ENCODE measurements around the gene THRA. TPM values are rescaled to one million over a fixed set of nuclear protein-coding genes. Genes with fewer than 3 reads are reported as not detected.

Gene THRA
- total and polyA plus RNA-seq, 9 of the 15 experiments (the other 6 are each of a cell fraction or from before 2014, with no cell fraction given): 0.34 to 23.4 (median 12.7) TPM

DNA sequence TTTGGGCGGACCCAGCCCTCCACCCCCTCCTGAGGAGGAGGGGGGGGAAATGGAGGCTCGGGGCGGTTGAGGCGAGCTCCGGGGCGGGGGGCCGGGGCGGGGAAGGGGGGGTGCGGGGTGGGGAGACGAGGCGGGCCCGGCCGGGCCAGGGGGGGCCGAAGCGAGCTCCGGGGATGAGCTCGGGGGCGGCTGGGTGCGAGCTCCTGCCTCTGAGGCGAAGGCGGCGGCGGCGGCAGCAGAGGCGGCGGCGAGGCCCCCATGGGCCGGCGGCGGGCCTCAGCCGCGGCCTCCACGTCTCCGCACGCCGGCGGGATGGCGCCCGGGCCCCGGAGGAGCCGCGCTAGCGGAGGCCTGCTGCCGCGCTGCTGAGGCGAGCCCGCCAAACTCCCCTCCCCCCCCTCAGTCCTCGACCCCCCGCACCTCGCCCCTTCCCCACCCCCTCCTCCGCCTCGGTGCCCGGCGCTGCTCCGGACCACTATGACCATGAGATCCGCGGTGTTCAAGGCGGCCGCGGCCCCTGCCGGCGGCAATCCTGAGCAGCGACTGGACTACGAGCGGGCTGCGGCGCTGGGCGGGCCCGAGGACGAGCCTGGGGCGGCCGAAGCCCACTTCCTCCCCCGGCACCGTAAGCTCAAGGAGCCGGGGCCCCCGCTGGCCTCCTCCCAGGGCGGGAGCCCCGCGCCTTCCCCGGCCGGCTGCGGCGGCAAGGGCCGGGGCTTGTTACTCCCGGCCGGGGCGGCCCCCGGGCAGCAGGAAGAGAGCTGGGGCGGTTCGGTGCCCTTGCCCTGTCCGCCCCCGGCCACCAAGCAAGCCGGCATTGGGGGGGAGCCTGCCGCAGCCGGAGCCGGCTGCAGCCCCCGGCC, 59.6 kb downstream of the THRA start (continued):
- TF ChIP-seq RBBP5 (IDR thresholded peaks at IDR 0.05; ENCODE audit: borderline replicate concordance, insufficient read depth, low read length, poor library complexity, severe bottlenecking): peak; percentile 18
- TF ChIP-seq, protein P1, sequence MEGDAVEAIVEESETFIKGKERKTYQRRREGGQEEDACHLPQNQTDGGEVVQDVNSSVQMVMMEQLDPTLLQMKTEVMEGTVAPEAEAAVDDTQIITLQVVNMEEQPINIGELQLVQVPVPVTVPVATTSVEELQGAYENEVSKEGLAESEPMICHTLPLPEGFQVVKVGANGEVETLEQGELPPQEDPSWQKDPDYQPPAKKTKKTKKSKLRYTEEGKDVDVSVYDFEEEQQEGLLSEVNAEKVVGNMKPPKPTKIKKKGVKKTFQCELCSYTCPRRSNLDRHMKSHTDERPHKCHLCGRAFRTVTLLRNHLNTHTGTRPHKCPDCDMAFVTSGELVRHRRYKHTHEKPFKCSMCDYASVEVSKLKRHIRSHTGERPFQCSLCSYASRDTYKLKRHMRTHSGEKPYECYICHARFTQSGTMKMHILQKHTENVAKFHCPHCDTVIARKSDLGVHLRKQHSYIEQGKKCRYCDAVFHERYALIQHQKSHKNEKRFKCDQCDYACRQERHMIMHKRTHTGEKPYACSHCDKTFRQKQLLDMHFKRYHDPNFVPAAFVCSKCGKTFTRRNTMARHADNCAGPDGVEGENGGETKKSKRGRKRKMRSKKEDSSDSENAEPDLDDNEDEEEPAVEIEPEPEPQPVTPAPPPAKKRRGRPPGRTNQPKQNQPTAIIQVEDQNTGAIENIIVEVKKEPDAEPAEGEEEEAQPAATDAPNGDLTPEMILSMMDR (IDR thresholded peaks at IDR 0.05 in 2 of 3, conservative IDR thresholded peaks at IDR 0.05 in 1 of 3; ENCODE audit: insufficient read depth in 2 of 3, low read depth in 1 of 3, low read length in 3 of 3): peak in 2 of 3 experiments; percentile 30 to 35; a peak in 3 of 6 replicates
- TF ChIP-seq CCNT2 (IDR thresholded peaks at IDR 0.05; ENCODE audit: borderline replicate concordance, extremely low read depth, insufficient read length, low read depth, low read length): peak; percentile 31
- no peak for TF ChIP-seq KLF10 (CRISPR knock-in tag; IDR thresholded peaks at IDR 0.05)
- TF ChIP-seq, protein P2, sequence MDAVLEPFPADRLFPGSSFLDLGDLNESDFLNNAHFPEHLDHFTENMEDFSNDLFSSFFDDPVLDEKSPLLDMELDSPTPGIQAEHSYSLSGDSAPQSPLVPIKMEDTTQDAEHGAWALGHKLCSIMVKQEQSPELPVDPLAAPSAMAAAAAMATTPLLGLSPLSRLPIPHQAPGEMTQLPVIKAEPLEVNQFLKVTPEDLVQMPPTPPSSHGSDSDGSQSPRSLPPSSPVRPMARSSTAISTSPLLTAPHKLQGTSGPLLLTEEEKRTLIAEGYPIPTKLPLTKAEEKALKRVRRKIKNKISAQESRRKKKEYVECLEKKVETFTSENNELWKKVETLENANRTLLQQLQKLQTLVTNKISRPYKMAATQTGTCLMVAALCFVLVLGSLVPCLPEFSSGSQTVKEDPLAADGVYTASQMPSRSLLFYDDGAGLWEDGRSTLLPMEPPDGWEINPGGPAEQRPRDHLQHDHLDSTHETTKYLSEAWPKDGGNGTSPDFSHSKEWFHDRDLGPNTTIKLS (IDR thresholded peaks at IDR 0.05; ENCODE audit: borderline replicate concordance, low read depth): no peak
- TF ChIP-seq, protein P3, sequence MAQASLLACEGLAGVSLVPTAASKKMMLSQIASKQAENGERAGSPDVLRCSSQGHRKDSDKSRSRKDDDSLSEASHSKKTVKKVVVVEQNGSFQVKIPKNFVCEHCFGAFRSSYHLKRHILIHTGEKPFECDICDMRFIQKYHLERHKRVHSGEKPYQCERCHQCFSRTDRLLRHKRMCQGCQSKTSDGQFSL (CRISPR knock-in tag; IDR thresholded peaks at IDR 0.05): peak; percentile 13; the same call in 1 of the 2 replicates
- TF ChIP-seq, protein P3 (tag; IDR thresholded peaks at IDR 0.05): peak in 1 of 2 experiments; percentile 92; a peak in 2 of 4 replicates
- TF ChIP-seq ZFX (CRISPR knock-in tag; IDR thresholded peaks at IDR 0.05): peak; percentile 24; the same call in 1 of the 2 replicates
- TF ChIP-seq CXXC5 (CRISPR knock-in tag; IDR thresholded peaks at IDR 0.05): 0 out of 2 replicates have a peak, but pooled peaks have one; percentile 34
- TF ChIP-seq, protein P4, sequence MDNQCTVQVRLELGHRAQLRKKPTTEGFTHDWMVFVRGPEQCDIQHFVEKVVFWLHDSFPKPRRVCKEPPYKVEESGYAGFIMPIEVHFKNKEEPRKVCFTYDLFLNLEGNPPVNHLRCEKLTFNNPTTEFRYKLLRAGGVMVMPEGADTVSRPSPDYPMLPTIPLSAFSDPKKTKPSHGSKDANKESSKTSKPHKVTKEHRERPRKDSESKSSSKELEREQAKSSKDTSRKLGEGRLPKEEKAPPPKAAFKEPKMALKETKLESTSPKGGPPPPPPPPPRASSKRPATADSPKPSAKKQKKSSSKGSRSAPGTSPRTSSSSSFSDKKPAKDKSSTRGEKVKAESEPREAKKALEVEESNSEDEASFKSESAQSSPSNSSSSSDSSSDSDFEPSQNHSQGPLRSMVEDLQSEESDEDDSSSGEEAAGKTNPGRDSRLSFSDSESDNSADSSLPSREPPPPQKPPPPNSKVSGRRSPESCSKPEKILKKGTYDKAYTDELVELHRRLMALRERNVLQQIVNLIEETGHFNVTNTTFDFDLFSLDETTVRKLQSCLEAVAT (IDR thresholded peaks at IDR 0.05): no peak
- 0 out of 2 replicates have a peak, but pooled peaks have one; percentile 4 for TF ChIP-seq GABPA (tag; conservative IDR thresholded peaks at IDR 0.05; ENCODE audit: low read depth)
- TF ChIP-seq, protein P5, sequence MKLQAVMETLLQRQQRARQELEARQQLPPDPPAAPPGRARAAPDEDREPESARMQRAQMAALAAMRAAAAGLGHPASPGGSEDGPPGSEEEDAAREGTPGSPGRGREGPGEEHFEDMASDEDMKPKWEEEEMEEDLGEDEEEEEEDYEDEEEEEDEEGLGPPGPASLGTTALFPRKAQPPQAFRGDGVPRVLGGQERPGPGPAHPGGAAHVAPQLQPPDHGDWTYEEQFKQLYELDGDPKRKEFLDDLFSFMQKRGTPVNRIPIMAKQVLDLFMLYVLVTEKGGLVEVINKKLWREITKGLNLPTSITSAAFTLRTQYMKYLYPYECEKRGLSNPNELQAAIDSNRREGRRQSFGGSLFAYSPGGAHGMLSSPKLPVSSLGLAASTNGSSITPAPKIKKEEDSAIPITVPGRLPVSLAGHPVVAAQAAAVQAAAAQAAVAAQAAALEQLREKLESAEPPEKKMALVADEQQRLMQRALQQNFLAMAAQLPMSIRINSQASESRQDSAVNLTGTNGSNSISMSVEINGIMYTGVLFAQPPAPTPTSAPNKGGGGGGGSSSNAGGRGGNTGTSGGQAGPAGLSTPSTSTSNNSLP (IDR thresholded peaks at IDR 0.05; ENCODE audit: borderline replicate concordance, low read depth, low read length): no peak
- TF ChIP-seq PCBP1 (IDR thresholded peaks at IDR 0.05; ENCODE audit: low read depth, low read length, poor library complexity, severe bottlenecking): peak; percentile 49
- peak; percentile 59; the same call in 1 of the 2 replicates for TF ChIP-seq POLR2G (IDR thresholded peaks at IDR 0.05; ENCODE audit: low read depth, low read length)
- TF ChIP-seq U2AF1 (optimal IDR thresholded peaks at IDR 0.05; ENCODE audit: low read depth, low read length): peak; percentile 77

Measured in K562 (cell line).